GM19023 (cell line): ENCODE results near the gene BRINP1.

Source experiments
- ATAC-seq: cut with Tn5 transposase; IDR thresholded peaks from one replicate; pipeline ENCODE4 v1.9.1; 2021; ENCODE audit warnings: mild to moderate bottlenecking, moderate library complexity; ENCODE audit not compliant: unreplicated experiment

Gene BRINP1

GRCh38 chr9:119343059-119343990 is 25.9 kb downstream of the BRINP1 start:
- ATAC-seq: no peak

- ATAC-seq: no peak
Observed at GRCh38 chr9:119339056-119339455, 30.2 kb downstream of the BRINP1 start.

GRCh38 chr9:119337573-119337972 is 31.7 kb downstream of the BRINP1 start:
- ATAC-seq: no peak

- no peak for ATAC-seq
Observed at GRCh38 chr9:119334745-119335144, 34.5 kb downstream of the BRINP1 start.

GRCh38 chr9:119333507-119334229 is 35.6 kb downstream of the BRINP1 start:
- no peak for ATAC-seq

GRCh38 chr9:119332522-119332921 is 36.7 kb downstream of the BRINP1 start:
- no peak for ATAC-seq

- ATAC-seq: no peak
Observed at GRCh38 chr9:119322184-119322583, 47.1 kb downstream of the BRINP1 start.

GRCh38 chr9:119318371-119318770 is 50.9 kb downstream of the BRINP1 start:
- no peak for ATAC-seq

- no peak for ATAC-seq
Observed at GRCh38 chr9:119313846-119314245, 55.4 kb downstream of the BRINP1 start.

GRCh38 chr9:119310741-119311140 is 58.5 kb downstream of the BRINP1 start:
- ATAC-seq: no peak

GRCh38 chr9:119307471-119307870 is 61.8 kb downstream of the BRINP1 start:
- ATAC-seq: no peak

- no peak for ATAC-seq
Observed at GRCh38 chr9:119304555-119304954, 64.7 kb downstream of the BRINP1 start.

- ATAC-seq: no peak
Observed at GRCh38 chr9:119302988-119303698, 66.1 kb downstream of the BRINP1 start.

GRCh38 chr9:119298076-119298853 is 71.0 kb downstream of the BRINP1 start:
- ATAC-seq: peak; percentile 76

GRCh38 chr9:119291554-119291953 is 77.7 kb downstream of the BRINP1 start:
- no peak for ATAC-seq

- peak; percentile 69 for ATAC-seq
Observed at GRCh38 chr9:119289740-119290433, 79.3 kb downstream of the BRINP1 start.

- ATAC-seq: no peak
Observed at GRCh38 chr9:119284587-119285337, 84.5 kb downstream of the BRINP1 start.

GRCh38 chr9:119284118-119284517 is 85.1 kb downstream of the BRINP1 start:
- no peak for ATAC-seq

- no peak for ATAC-seq
Observed at GRCh38 chr9:119283078-119283794, 86.0 kb downstream of the BRINP1 start.
